Urinary bladder (tissue), 4 donors: ENCODE data around the gene IQCH. TPM values are rescaled to one million over a fixed set of nuclear protein-coding genes. Genes with fewer than 3 reads are reported as not detected.

Experiments used
- DNase-seq: peaks from one replicate; pipeline ENCODE4 v3.0.0-alpha.2; 2015; ENCODE audit errors: extremely low spot score
- H3K27ac ChIP-seq: one replicate; pipeline ENCODE4 v1.5.1; 2013; ENCODE audit warnings: low read depth, mild to moderate bottlenecking, moderate library complexity
- H3K36me3 ChIP-seq: one replicate; pipeline ENCODE4 v1.6.1; 2013; ENCODE audit warnings: mild to moderate bottlenecking, moderate library complexity; ENCODE audit not compliant: insufficient read depth
- H3K4me1 ChIP-seq: one replicate; pipeline ENCODE4 v1.6.1; 2013; ENCODE audit warnings: mild to moderate bottlenecking, moderate library complexity; ENCODE audit not compliant: insufficient read depth
- H3K4me3 ChIP-seq: one replicate; pipeline ENCODE4 v1.5.1; 2013; ENCODE audit warnings: low read depth, low read length
- WGBS: extraction: QIAGEN DNeasy Blood & Tissue Kit; methylation state at CpG from one replicate; pipeline ENCODE4 v1.1.7; 2013; 5-methylcytosine and 5-hydroxymethylcytosine counted together
- polyA plus RNA-seq: library from polyadenylated mRNA; stranded (reverse); fragments of 200-250 nt; gene quantifications from one replicate; pipeline ENCODE4 v1.2.3, GENCODE V29; 2013
- total RNA-seq: library from RNA; depleted of rRNA; stranded (reverse); fragments of >200 nt; gene quantifications from one replicate; pipeline ENCODE4 v1.2.3, GENCODE V29; 2014
- donor health status: healthy with polysubstance abuse.
- donor health status: healthy.

The IQCH gene
- total and polyA plus RNA-seq, 2 donors = 0.22 to 4.8 TPM

DNA sequence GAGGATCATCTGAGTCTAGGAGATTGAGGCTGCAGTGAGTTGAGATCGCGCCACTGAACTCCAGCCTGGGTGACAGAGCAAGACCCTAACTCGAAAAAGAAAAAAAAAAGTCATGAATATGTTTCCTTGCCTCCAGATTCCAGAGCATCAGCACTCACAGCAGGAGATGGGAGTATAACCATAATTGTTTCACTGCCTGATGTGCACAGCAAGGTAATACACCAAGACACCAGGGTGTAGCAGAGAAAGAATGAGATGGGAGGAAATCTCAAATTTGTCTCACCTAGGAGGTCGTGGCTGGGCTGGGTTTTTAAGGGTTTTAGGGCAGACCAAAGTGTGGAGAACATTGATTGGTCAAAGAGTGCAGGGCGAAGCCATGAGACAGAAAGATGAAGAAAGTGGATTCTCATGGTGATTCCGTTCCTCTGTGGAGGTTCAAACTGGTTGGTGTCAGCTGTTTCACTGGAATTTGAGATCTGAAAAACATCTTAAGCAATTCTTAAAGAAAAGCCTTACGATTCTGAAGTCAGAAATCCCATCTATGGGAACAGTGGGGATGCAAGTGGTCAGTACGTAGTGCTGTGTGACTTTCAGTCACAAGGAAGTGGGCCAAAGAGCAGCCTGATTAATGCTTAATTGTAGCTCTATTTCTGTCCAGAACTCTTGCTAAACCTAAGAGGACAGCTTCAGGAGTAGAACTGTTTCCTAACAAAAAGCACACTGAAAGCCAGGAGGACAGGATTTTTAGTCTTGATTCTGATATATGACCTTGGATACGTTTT is 258.5 kb downstream of the IQCH start:
- WGBS = 83% methylated on average over 9 of the region's 9 CpGs
- Histone ChIP-seq H3K27ac (no peak overlapping the region), H3K4me1 (no peaks in the 10 kb centered on the region), H3K36me3 (no peaks in the 10 kb centered on the region), H3K4me3 (no peak overlapping the region)
- no peak for DNase-seq

DNA sequence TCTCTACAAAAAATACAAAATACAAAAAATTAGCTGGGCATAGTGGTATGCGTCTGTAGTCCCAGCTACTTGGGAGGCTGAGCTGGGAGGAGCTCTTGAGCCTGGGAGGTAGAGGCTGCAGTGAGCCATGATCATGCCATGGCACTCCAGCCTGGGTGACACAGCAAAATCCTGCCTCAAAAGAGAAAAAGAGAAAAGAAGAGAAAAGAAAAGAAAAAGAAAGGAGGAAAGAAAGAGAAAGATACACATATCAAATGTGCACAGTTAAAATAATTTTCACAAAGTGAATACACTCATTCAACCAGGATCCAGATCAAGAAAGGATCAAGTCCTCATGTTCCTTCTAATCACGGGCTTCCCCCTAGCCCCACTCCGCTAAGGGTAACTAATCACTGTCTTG is 260.5 kb downstream of the IQCH start:
- no peaks in the 10 kb centered on the region for H3K36me3 ChIP-seq
- 95% methylated on average over 3 of the region's 3 CpGs for WGBS

GRCh38 chr15:67515557-67515956 is 261.0 kb downstream of the IQCH start:
- 95% methylated on average over 2 of the region's 2 CpGs for WGBS
- H3K36me3 ChIP-seq = no peaks in the 10 kb centered on the region
- no peak for DNase-seq
- no peak overlapping the region for H3K27ac ChIP-seq
- no peaks in the 10 kb centered on the region for H3K4me1 ChIP-seq
- H3K4me3 ChIP-seq = no peak overlapping the region

More for the DNA sequence above, 260.5 kb downstream of the IQCH start:
- no peak for DNase-seq
- H3K4me3 ChIP-seq = no peak overlapping the region
- no peak overlapping the region for H3K27ac ChIP-seq
- no peaks in the 10 kb centered on the region for H3K4me1 ChIP-seq

DNA sequence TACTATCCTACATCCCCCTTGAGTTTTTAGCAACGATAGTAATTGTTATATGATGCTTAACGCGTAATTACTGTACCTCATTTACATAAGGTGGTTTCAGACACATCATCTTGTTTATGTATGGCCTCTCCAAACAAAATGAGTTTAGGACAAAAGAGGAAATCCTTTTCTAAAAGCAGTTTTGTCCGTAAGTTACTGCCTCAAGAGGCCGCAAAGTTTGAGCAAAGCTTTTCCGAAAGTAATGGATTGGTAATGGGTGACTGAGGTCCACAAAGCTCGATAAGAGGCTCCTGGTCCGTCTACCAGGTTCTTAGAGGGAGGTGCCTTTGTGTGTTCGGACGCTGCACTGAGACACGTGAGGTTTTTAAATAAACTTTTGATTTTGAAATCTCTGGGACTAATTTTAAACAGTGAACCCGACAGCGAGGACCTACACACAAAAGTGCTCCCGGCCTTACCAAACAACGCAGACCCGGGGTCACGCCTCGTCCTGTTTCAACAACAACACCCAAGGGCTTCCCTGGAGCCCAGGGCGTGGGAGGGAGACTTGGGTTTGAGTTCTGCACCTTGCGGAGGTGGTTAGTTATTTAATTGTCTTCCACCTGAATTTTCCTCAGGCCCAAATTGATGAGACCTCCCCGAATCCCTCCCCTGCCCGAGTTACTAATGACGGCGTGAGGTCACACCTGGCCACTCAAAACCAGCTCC is 265.9 kb downstream of the IQCH start:
- no peaks in the 10 kb centered on the region for H3K36me3 ChIP-seq
- H3K27ac ChIP-seq = peak overlapping the region; percentile 97
- no peak for DNase-seq
- 22% methylated on average over 24 of the region's 24 CpGs for WGBS
- peak overlapping the region; percentile 88 for H3K4me3 ChIP-seq
- H3K4me1 ChIP-seq = no peaks in the 10 kb centered on the region

DNA sequence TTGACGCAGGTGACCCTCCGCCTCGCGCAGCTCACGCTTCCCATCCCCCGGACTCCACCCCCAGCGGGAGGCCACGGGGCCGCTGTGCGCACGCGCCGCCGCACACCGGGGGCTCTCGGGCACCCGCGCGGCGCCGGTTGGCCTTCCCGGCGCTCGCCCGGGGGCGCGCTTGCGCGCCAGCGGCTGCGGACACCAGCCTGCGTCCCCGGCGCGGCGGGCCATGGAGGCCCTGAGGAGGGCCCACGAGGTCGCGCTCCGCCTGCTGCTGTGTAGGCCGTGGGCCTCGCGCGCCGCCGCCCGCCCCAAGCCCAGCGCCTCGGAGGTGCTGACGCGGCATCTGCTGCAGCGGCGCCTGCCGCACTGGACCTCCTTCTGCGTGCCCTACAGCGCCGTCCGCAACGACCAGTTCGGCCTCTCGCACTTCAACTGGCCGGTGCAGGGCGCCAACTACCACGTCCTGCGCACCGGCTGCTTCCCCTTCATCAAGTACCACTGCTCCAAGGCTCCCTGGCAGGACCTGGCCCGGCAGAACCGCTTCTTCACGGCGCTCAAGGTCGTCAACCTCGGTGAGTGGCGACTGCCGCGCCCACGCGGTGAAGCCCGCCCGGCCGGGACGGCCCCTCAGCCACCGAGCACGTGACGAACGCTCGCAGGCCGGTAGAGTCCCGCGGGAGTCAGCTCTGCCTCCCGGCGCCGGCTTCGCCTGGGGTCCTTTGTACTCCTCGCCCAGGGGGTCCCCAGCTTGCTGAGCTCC is 266.6 kb downstream of the IQCH start, which contains the start of gene C15orf61:
TSS of gene C15orf61 (plus strand) at position 103 of the 754 bp plus-strand sequence. CDS start at position 221, 118 bp downstream.
- DNase-seq = no peak
- under 1% methylated on average over 94 of the region's 94 CpGs for WGBS
- Histone ChIP-seq H3K4me1 (no peaks in the 10 kb centered on the region), H3K27ac (peak within 1 kb of the TSS; percentile 97), H3K4me3 (peak within 1 kb of the TSS; percentile 88), H3K36me3 (no peaks in the 10 kb centered on the region)

DNA sequence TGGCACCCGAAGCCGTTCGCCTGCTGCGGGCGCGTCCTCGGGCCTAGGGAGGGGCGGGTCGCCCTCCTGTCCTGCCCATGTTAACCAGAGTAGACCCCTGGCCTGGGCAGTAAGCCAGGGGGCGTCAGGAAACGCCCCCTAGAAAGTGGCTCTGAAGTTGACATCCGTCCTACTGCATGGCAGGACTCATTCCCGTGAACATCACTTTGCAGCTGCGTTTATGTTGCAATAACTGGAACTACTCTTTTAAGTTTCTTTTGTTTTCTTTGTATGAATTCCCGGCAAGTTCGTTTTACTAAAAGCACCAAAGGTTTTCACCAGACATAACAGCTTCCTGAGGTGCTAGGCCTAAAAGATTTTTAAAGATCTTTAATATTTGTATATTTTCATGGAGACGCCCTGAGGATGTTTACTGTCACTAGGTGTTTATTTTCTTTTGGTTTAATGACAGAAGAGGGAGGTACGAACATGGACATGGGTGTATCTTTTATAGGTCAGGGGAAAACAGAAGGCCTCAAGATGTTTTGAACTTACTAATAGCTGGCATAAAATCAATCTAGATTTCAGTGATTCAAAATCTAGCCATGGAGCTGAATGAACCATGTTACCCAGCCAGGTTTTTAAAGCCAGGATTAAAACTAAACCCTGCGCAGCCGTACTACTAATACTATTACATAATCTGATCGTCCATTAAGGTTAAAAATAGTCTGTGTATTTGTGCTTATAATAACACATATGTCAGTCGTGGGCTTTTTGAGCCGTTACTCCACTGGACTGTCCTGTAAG is 267.4 kb downstream of the IQCH start:
- no peaks in the 10 kb centered on the region for H3K4me1 ChIP-seq
- H3K4me3 ChIP-seq = peak overlapping the region; percentile 88
- 1% methylated on average over 23 of the region's 23 CpGs for WGBS
- DNase-seq = no peak
- peak overlapping the region; percentile 97 for H3K27ac ChIP-seq
- peaks cover 2% of the 10 kb centered on the region for H3K36me3 ChIP-seq

- WGBS = 80% methylated on average over 1 of the region's 1 CpG
- no peaks in the 10 kb centered on the region for H3K4me1 ChIP-seq
- no peak overlapping the region for H3K27ac ChIP-seq
These were observed 268.7 kb downstream of the IQCH start for GRCh38 chr15:67523330-67523729.

DNA sequence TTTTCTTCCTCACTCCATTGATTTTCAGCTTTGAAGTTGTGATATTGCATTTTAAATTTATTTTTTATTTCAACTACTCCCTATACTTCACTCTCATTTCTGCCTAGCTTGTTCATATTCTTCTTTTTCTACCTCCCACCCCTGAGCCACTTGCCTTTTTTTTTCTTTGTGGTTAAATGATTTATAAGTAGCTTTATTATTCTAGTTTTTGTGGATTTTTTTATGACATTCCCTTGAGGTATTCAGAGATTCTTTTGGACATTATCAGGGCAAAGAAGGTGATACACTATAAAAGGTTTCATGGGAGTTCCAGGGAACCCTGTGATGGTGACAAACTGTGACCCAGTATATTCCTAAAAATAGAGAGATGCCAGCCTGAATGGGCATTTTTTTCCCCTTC is 269.6 kb downstream of the IQCH start:
- DNase-seq = no peak
- Histone ChIP-seq H3K36me3 (peaks cover 2% of the 10 kb centered on the region), H3K4me3 (no peak overlapping the region), H3K27ac (no peak overlapping the region), H3K4me1 (no peaks in the 10 kb centered on the region)

More at GRCh38 chr15:67523330-67523729, 268.7 kb downstream of the IQCH start:
- Histone ChIP-seq H3K36me3 (peaks cover 2% of the 10 kb centered on the region), H3K4me3 (no peak overlapping the region)
- no peak for DNase-seq

DNA sequence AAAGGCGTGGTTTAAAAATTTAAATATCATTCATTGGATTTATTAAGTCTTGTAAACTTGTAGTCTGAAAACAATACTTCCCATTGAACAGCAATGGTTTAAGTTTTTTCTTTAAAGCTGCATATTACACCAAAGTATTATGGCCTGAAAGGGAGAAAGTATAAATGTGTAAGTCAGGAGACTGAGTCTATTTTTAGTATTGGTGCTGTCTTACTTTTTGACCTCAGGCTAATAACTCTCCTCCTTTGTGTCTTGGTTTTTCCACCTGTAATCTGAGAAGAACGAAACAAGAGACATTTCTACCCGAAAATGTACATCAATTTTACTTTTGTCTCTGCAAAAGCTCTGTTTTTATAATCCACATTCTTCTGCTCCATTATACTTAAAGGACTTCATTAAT is 273.9 kb downstream of the IQCH start:
- no peak for DNase-seq
- peaks cover 2% of the 10 kb centered on the region for H3K36me3 ChIP-seq
- no peak overlapping the region for H3K27ac ChIP-seq
- WGBS = 97% methylated on average over 3 of the region's 3 CpGs
- H3K4me3 ChIP-seq = no peak overlapping the region
- no peaks in the 10 kb centered on the region for H3K4me1 ChIP-seq

DNA sequence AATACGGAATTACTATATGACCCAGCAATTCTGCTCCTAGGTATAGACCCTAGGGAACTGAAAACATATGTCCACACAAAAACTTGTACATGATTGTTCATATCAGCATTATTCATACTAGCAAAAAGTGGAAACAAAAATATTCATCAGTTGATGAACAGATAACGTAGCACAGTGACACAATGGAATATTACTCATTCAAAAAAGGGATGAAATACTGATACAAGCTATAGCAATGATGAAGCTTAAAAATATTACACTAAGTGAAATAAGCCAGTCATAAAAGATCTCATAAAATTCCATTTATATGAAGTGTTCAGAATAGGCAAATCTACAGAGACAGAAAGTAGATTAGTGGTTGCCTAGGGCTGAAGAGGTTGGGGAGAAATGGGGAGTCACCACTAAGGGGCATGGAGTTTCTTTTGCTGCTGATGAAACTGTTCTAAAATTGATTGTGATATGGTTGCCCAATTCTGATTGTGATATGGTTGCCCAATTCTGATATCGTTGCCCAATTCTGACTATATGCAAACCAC is 276.9 kb downstream of the IQCH start:
- no peak for DNase-seq
- 73% methylated on average over 3 of the region's 3 CpGs for WGBS
- Histone ChIP-seq H3K36me3 (peaks cover 2% of the 10 kb centered on the region), H3K27ac (no peak overlapping the region), H3K4me3 (no peak overlapping the region), H3K4me1 (no peaks in the 10 kb centered on the region)

DNA sequence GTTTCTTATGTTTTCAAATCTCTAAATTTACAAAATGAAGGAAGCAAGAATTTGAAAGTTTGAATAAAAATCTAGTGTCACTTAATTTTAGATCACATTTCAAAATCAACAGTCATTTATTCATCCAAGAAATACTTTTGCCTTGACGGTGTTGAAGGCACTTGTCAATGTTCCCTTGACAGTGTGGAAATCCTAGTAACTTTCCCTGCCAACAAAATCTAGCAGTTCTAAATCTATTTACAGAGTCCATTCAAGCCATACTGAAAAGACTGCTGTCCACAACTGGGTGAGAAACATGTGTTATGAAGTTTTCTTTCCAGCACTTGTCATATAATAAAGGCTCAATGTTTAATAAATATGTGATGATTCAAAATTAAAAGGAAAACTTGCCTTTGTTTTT is 279.3 kb downstream of the IQCH start:
- 75% methylated on average over 1 of the region's 1 CpG for WGBS
- no peaks in the 10 kb centered on the region for H3K4me1 ChIP-seq
- no peak overlapping the region for H3K4me3 ChIP-seq
- no peak for DNase-seq
- H3K36me3 ChIP-seq = no peaks in the 10 kb centered on the region
- no peak overlapping the region for H3K27ac ChIP-seq

- no peak overlapping the region for H3K27ac ChIP-seq
- H3K4me3 ChIP-seq = no peak overlapping the region
- H3K4me1 ChIP-seq = no peaks in the 10 kb centered on the region
- DNase-seq = no peak
- whole genome bisulfite sequencing = 93% methylated on average over 1 of the region's 1 CpG
- no peaks in the 10 kb centered on the region for H3K36me3 ChIP-seq
These were observed 279.8 kb downstream of the IQCH start for GRCh38 chr15:67534360-67534759.

- Histone ChIP-seq H3K27ac (no peak overlapping the region), H3K4me3 (no peak overlapping the region), H3K36me3 (no peaks in the 10 kb centered on the region), H3K4me1 (no peaks in the 10 kb centered on the region)
- 95% methylated on average over 1 of the region's 1 CpG for WGBS
- DNase-seq = no peak
These were observed 283.2 kb downstream of the IQCH start for GRCh38 chr15:67537771-67538170.
